H1 (cell line): ENCODE data around the gene TRAP1. TPM values are rescaled to one million over a fixed set of nuclear protein-coding genes. Genes with fewer than 3 reads are reported as not detected.

Experiments used
- CTCF ChIA-PET: fragments of 300-600 bp; sonication (Branson Sonifier 250); formaldehyde crosslinking; loops from one replicate; lab custom pipeline; 2021; ENCODE audit not compliant: partially characterized antibody; lab: Charles Lee
- POLR2A ChIA-PET: fragments of 300-600 bp; sonication (Branson Sonifier 250); formaldehyde crosslinking; loops from one replicate; lab custom pipeline; 2021; ENCODE audit warnings: inconsistent platforms; ENCODE audit not compliant: partially characterized antibody; lab: Charles Lee
- DNase-seq, 2 experiments: peaks; one replicate each; pipeline versions ENCODE4 v3.0.0 to v3.0.0-alpha.2; 2010 to 2022; ENCODE audit warnings: low spot score in 2 of 2, low read depth in 1 of 2, mixed read lengths in 1 of 2
- FAIRE-seq: peaks from 2 replicates; lab custom pipeline; 2011; peaks lifted over from hg19 to GRCh38; lab: Jason Lieb, UNC
- H2AFZ ChIP-seq: 2 replicates; pipeline ENCODE4 v1.8.1; 2012; ENCODE audit warnings: low read length, inconsistent platforms
- H2AK5ac ChIP-seq: 2 replicates; pipeline ENCODE4 v1.6.1; 2013; ENCODE audit warnings: low read depth, low read length
- H2BK120ac ChIP-seq: replicated peaks from 2 replicates; pipeline ENCODE3; 2013; ENCODE audit warnings: low read depth, low read length, inconsistent platforms
- H2BK12ac ChIP-seq: 2 replicates; pipeline ENCODE4 v1.6.1; 2013; ENCODE audit warnings: low read depth, low read length
- H2BK15ac ChIP-seq: 2 replicates; pipeline ENCODE4 v1.6.1; 2013; ENCODE audit warnings: low read length
- H2BK20ac ChIP-seq: 2 replicates; pipeline ENCODE4 v1.6.1; 2013; ENCODE audit warnings: low read length
- H2BK5ac ChIP-seq: 2 replicates; pipeline ENCODE4 v1.6.1; 2013; ENCODE audit warnings: low read depth, low read length
- H3K14ac ChIP-seq: 2 replicates; pipeline ENCODE4 v1.6.1; 2013; ENCODE audit warnings: inconsistent platforms; ENCODE audit not compliant: insufficient read length
- H3K18ac ChIP-seq: 2 replicates; pipeline ENCODE4 v1.6.1; 2013; ENCODE audit warnings: low read length; ENCODE audit errors: extremely low read depth
- H3K23ac ChIP-seq: 2 replicates; pipeline ENCODE4 v1.6.1; 2013; ENCODE audit warnings: inconsistent platforms; ENCODE audit not compliant: insufficient read length
- H3K23me2 ChIP-seq: 2 replicates; pipeline ENCODE4 v1.6.1; 2013; ENCODE audit warnings: low read depth, low read length
- H3K27ac ChIP-seq: 2 replicates; pipeline ENCODE4 v1.6.1; 2011; ENCODE audit warnings: low read depth, low read length, inconsistent platforms
- H3K27me3 ChIP-seq, 4 experiments: replicated peaks in 1 of 4; 1 replicate in 1 of 4; 2 replicates in 3 of 4; pipeline versions ENCODE4 v1.6.1 to v1.8.1; 2011 to 2013; ENCODE audit warnings: low read length in 3 of 4, mild to moderate bottlenecking in 3 of 4, inconsistent platforms in 2 of 4, mixed read lengths in 2 of 4, moderate library complexity in 1 of 4; ENCODE audit not compliant: control insufficient read depth in 3 of 4, insufficient read depth in 3 of 4; ENCODE audit errors: extremely low read depth in 1 of 4
- H3K36me3 ChIP-seq, 4 experiments: 2 replicates each; pipeline versions ENCODE4 v1.6.1 to v1.8.1; 2011 to 2013; ENCODE audit warnings: mild to moderate bottlenecking in 4 of 4, low read length in 3 of 4, moderate library complexity in 2 of 4, control low read depth in 1 of 4, inconsistent platforms in 1 of 4; ENCODE audit not compliant: insufficient read depth in 4 of 4, control insufficient read depth in 2 of 4
- H3K4ac ChIP-seq: replicated peaks from 2 replicates; pipeline ENCODE3; 2013; ENCODE audit warnings: low read length, low read depth, mixed read lengths, inconsistent platforms; ENCODE audit not compliant: insufficient read length
- H3K4me1 ChIP-seq, 4 experiments: replicated peaks in 1 of 4; 1 replicate in 1 of 4; 2 replicates in 3 of 4; pipeline versions ENCODE4 v1.6.1 to v1.8.1; 2011 to 2013; ENCODE audit warnings: low read length in 3 of 4, inconsistent platforms in 2 of 4, mixed read lengths in 1 of 4; ENCODE audit not compliant: insufficient read depth in 4 of 4, control insufficient read depth in 3 of 4
- H3K4me2 ChIP-seq, 2 experiments: 2 replicates each; pipeline versions ENCODE4 v1.6.1 to v1.8.1; 2011 to 2013; ENCODE audit warnings: low read depth in 2 of 2, low read length in 2 of 2, control low read depth in 1 of 2, inconsistent platforms in 1 of 2, mild to moderate bottlenecking in 1 of 2; ENCODE audit not compliant: insufficient read depth in 1 of 2
- H3K4me3 ChIP-seq, 4 experiments: fragments of 200-600, 300-600 bp in 1 of 4; sonication (generic), shearing (Covaris generic), sonication (Bioruptor Twin) in 1 of 4; 2 replicates each; pipeline versions ENCODE4 v1.5.1 to v1.8.1; 2011 to 2016; ENCODE audit warnings: low read length in 4 of 4, low read depth in 3 of 4, control low read depth in 2 of 4, inconsistent platforms in 2 of 4, mild to moderate bottlenecking in 2 of 4, mixed read lengths in 1 of 4, moderate library complexity in 1 of 4; ENCODE audit not compliant: insufficient read depth in 2 of 4; ENCODE audit errors: extremely low read depth in 1 of 4
- H3K56ac ChIP-seq: replicated peaks from 2 replicates; pipeline ENCODE3; 2013; ENCODE audit warnings: low read depth, mild to moderate bottlenecking, mixed read lengths, low read length, inconsistent platforms; ENCODE audit not compliant: insufficient read length
- H3K79me1 ChIP-seq: 2 replicates; pipeline ENCODE4 v1.6.1; 2013; ENCODE audit warnings: low read depth, low read length, control low read depth
- H3K79me2 ChIP-seq, 2 experiments: 2 replicates each; pipeline versions ENCODE4 v1.6.1 to v1.8.1; 2012 to 2013; ENCODE audit warnings: low read length in 2 of 2, mild to moderate bottlenecking in 2 of 2, inconsistent platforms in 1 of 2; ENCODE audit not compliant: insufficient read depth in 2 of 2, control insufficient read depth in 1 of 2
- H3K9ac ChIP-seq, 4 experiments: replicated peaks in 1 of 4; 1 replicate in 1 of 4; 2 replicates in 3 of 4; pipeline versions ENCODE4 v1.6.1 to v1.8.1; 2011 to 2013; ENCODE audit warnings: low read depth in 3 of 4, low read length in 3 of 4, control low read depth in 2 of 4, mild to moderate bottlenecking in 2 of 4, moderate library complexity in 2 of 4, inconsistent platforms in 1 of 4; ENCODE audit errors: extremely low read depth in 1 of 4
- H3K9me3 ChIP-seq, 2 experiments: 2 replicates each; pipeline versions ENCODE4 v1.6.1 to v1.8.1; 2012 to 2013; ENCODE audit warnings: mild to moderate bottlenecking in 2 of 2, moderate library complexity in 2 of 2, control low read depth in 1 of 2, inconsistent platforms in 1 of 2, low read depth in 1 of 2, low read length in 1 of 2, mixed read lengths in 1 of 2; ENCODE audit not compliant: insufficient read depth in 2 of 2
- H4K20me1 ChIP-seq, 2 experiments: replicated peaks in 1 of 2; 2 replicates each; pipeline versions ENCODE3 to v1.8.1; 2011 to 2013; ENCODE audit warnings: inconsistent platforms in 2 of 2, low read length in 2 of 2, mild to moderate bottlenecking in 1 of 2; ENCODE audit not compliant: insufficient read depth in 2 of 2, control insufficient read depth in 1 of 2
- H4K5ac ChIP-seq: 2 replicates; pipeline ENCODE4 v1.6.1; 2013; ENCODE audit warnings: low read length, low read depth, mixed read lengths, inconsistent platforms; ENCODE audit not compliant: insufficient read length
- H4K8ac ChIP-seq: 2 replicates; pipeline ENCODE4 v1.8.0; 2013; ENCODE audit warnings: mild to moderate bottlenecking, moderate library complexity, low read length, inconsistent platforms; ENCODE audit not compliant: insufficient read depth; ENCODE audit errors: extremely low read depth
- H4K91ac ChIP-seq: replicated peaks from 2 replicates; pipeline ENCODE3; 2013; ENCODE audit warnings: low read length, mixed read lengths, inconsistent platforms; ENCODE audit not compliant: insufficient read length
- EZH2 ChIP-seq: fragments of 200-600 bp; sonication (generic); IDR thresholded peaks from 2 replicates; pipeline ENCODE4 v1.7.1; 2012; ENCODE audit warnings: low read depth, mild to moderate bottlenecking, moderate library complexity, low read length, inconsistent platforms; ENCODE audit not compliant: severe bottlenecking
- SP2 ChIP-seq: IDR thresholded peaks from 2 replicates; pipeline ENCODE4 v1.6.1; 2012; ENCODE audit warnings: mild to moderate bottlenecking, low read length, inconsistent platforms
- SUZ12 ChIP-seq: fragments of 200-600 bp; sonication (generic); IDR thresholded peaks from 2 replicates; pipeline ENCODE4 v1.6.1; 2012; ENCODE audit warnings: mild to moderate bottlenecking, inconsistent platforms, low read length, moderate library complexity, mixed read lengths
- WGBS, 2 experiments: shearing (Covaris generic) in 1 of 2; methylation state at CpG; one replicate each; pipeline versions ENCODE4 v1.1.6 to v1.1.7; 2013 to 2015; ENCODE audit warnings: low lambda C conversion rate in 2 of 2, mixed read lengths in 2 of 2, inconsistent platforms in 1 of 2, low coverage in 1 of 2, missing lambda C conversion rate in 1 of 2; ENCODE audit not compliant: insufficient replicate concordance in 2 of 2, insufficient coverage in 1 of 2, insufficient read length in 1 of 2; ENCODE audit errors: extremely low coverage in 1 of 2, missing lambda C conversion rate in 1 of 2; 5-methylcytosine and 5-hydroxymethylcytosine counted together
- polyA plus RNA-seq, 7 experiments: library from polyadenylated mRNA; depleted of rRNA in 3 of 7; stranded (reverse) in 5 of 7; unstranded in 2 of 7; fragments of >200 nt in 5 of 7; fragments of 200-250 nt in 2 of 7; gene quantifications; 1 replicate in 5 of 7; 2 replicates in 1 of 7; 4 replicates in 1 of 7; pipeline versions ENCODE4 v1.2.1 to v1.2.3, GENCODE V29; 2011 to 2013; ENCODE audit warnings: missing spikeins in 2 of 7, mixed read lengths in 2 of 7
- total RNA-seq: library from RNA; stranded (reverse); fragmentation: NEBNext Ultra II Directional; extraction: Animal tissue kit (Norgen Biotek cat#: 25700); gene quantifications from 2 replicates; pipeline ENCODE4 v1.2.1, GENCODE V29; 2021

TRAP1 gene
- total and polyA plus RNA-seq, 2 of the 8 experiments (the other 6 are each of a cell fraction or from before 2014, with no cell fraction given), result 215 to 283 TPM

DNA sequence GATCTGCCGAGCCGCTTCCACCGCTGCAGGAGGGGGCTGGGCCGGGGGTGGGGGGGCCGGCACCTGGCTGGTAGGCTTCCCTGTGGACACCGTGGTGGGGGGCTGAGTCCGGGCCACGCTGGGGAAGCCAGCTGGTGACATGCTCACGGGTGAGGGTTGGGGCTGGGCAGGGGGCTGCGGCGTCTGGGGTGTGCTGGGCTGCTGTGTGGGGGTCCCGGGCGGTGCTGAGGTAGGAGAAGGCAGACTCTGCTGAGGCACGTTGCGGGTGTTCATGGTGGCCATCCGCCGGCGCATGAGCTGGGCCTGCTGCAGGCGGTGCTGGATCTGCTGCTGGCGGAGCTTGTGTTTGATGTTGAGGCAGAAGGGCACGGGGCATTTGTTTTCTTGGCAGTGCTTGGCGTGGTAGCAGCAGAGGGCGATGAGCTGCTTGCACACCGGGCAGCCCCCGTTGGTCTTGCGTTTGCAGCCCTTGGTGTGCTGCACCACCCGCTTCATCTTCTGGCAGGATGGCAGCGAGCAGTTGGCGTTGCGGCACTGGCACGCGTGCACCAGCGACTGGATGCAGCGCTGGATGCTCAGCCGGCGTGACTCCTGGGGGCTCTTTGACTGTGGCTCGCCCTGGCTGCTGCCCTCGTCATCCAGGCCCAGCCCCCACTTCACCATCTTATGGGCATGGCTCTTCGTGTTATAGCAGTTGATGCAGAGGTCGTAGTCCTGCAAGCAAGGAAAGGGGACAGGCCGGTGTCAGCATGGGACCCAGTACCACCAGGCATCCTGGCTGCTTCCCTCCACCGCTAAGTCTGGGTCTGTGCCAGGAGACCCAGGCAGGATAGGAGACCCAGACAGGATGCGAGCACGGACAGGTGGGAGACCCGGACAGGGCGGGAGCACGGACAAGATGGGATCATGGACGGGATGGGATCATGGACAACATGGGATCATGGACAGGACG is 12.1 kb upstream of the TRAP1 start:
- no peak overlapping the region for H3K4me2 ChIP-seq
- no peak overlapping the region for H2AFZ ChIP-seq
- peaks cover 4 to 8% of the 10 kb centered on the region in 2 experiments for H4K20me1 ChIP-seq
- H3K9me3 ChIP-seq, result no peaks in the 10 kb centered on the region
- no peak overlapping the region for H3K9ac ChIP-seq
- H4K91ac ChIP-seq, result no peak overlapping the region
- H3K56ac ChIP-seq, result no peak overlapping the region
- no peak overlapping the region for H2BK5ac ChIP-seq
- WGBS, 2 experiments, result 95% methylated on average over 32 of the region's 49 CpGs; no CpG with 5 or more reads in 1 of the 2 experiments
- H2BK12ac ChIP-seq, result no peak overlapping the region
- no peak overlapping the region for H3K18ac ChIP-seq
- ChIA-PET POLR2A (interaction anchor here (1.4 kb wide), 1 partner anchor 12 kb away, joined by 3 read pairs; the partner anchor contains the start of gene TRAP1), CTCF (interaction anchor here (0.5 kb wide), 1 partner anchor 39 kb away, joined by 3 read pairs; no protein-coding TSS in a partner anchor)
- no peak for DNase-seq
- H3K4me3 ChIP-seq, result no peak overlapping the region
- no peaks in the 10 kb centered on the region for H3K79me1 ChIP-seq
- no peaks in the 10 kb centered on the region for H3K27me3 ChIP-seq
- no peak overlapping the region for H2AK5ac ChIP-seq
- no peak overlapping the region for H4K8ac ChIP-seq
- no peak overlapping the region for H3K4ac ChIP-seq
- peaks cover 10 to 51% (median 40%) of the 10 kb centered on the region in 4 experiments; a peak in 6 of 8 replicates for H3K36me3 ChIP-seq
- FAIRE-seq, result no peak
- no peak overlapping the region for H3K14ac ChIP-seq
- H3K27ac ChIP-seq, result no peak overlapping the region
- no peaks in the 10 kb centered on the region for H3K4me1 ChIP-seq
- no peak overlapping the region for H2BK120ac ChIP-seq
- H2BK15ac ChIP-seq, result no peak overlapping the region
- no peak overlapping the region for H2BK20ac ChIP-seq
- TF ChIP-seq SUZ12, result no peak
- no peak for TF ChIP-seq SP2
- TF ChIP-seq EZH2, result no peak
- no peaks in the 10 kb centered on the region for H3K23me2 ChIP-seq
- no peak overlapping the region for H4K5ac ChIP-seq
- H3K23ac ChIP-seq, result no peak overlapping the region
- no peaks in the 10 kb centered on the region for H3K79me2 ChIP-seq
